Calu3 (cell line): ENCODE results near the gene ATP6V1G1. TPM values are rescaled to one million over a fixed set of nuclear protein-coding genes. Genes with fewer than 3 reads are reported as not detected.

ENCODE experiments used
- BruUV-seq: library from RNA; stranded (reverse); fragments of 400-500 nt; replicated peaks from 2 replicates; lab custom pipeline; 2021; lab: Mats Ljungman, UMichigan
- CTCF ChIA-PET: fragments of 300-600 bp; sonication (Branson Sonifier 250); formaldehyde crosslinking; loops from one replicate; lab custom pipeline; 2022; ENCODE audit warnings: antibody characterized with exemption; lab: Charles Lee
- DNase-seq: peaks from one replicate; pipeline ENCODE4 v3.0.0; 2022
- H3K27ac Mint-ChIP-seq: one replicate; pipeline ENCODE4 v1.8.0; 2022; ENCODE audit warnings: mixed read lengths; ENCODE audit not compliant: unreplicated experiment
- H3K27me3 Mint-ChIP-seq: one replicate; pipeline ENCODE4 v1.8.0; 2022; ENCODE audit warnings: mixed read lengths; ENCODE audit not compliant: unreplicated experiment
- H3K36me3 Mint-ChIP-seq: one replicate; pipeline ENCODE4 v1.8.0; 2022; ENCODE audit warnings: mild to moderate bottlenecking, moderate library complexity, mixed read lengths; ENCODE audit not compliant: insufficient read depth, unreplicated experiment
- H3K4me1 Mint-ChIP-seq: one replicate; pipeline ENCODE4 v1.8.0; 2022; ENCODE audit warnings: mild to moderate bottlenecking, low read depth, mixed read lengths; ENCODE audit not compliant: unreplicated experiment
- H3K4me3 Mint-ChIP-seq: one replicate; pipeline ENCODE4 v1.8.0; 2022; ENCODE audit warnings: mild to moderate bottlenecking, low read depth, moderate library complexity, mixed read lengths; ENCODE audit not compliant: unreplicated experiment
- H3K9me3 Mint-ChIP-seq: one replicate; pipeline ENCODE4 v1.8.0; 2022; ENCODE audit warnings: low read depth, mixed read lengths; ENCODE audit not compliant: unreplicated experiment
- CTCF ChIP-seq: fragments of 200-600 bp; IDR thresholded peaks from one replicate; pipeline ENCODE4 v1.8.0; 2022; ENCODE audit warnings: antibody characterized with exemption; ENCODE audit not compliant: unreplicated experiment
- intact Hi-C: fragments of 100-400 bp; cut with micrococcal nuclease; formaldehyde crosslinking; loops from one replicate; pipeline ENCODE4 v1.10.0; 2022; ENCODE audit not compliant: unreplicated experiment
- total RNA-seq: library from RNA; stranded (reverse); gene quantifications from 2 replicates; pipeline ENCODE4 v1.2.3, GENCODE V29; 2022

The ATP6V1G1 gene
- total RNA-seq, 1 experiment from 2014 or later = 50.1 TPM

GRCh38 chr9:114634387-114634786 lies 46.8 kb downstream of the ATP6V1G1 start:
- H3K4me1 Mint-ChIP-seq = no peaks in the 10 kb centered on the region

GRCh38 chr9:114638404-114638803 lies 50.8 kb downstream of the ATP6V1G1 start:
- no peaks in the 10 kb centered on the region for H3K36me3 Mint-ChIP-seq
- intact Hi-C loops = no loop called here
- H3K9me3 Mint-ChIP-seq = no peaks in the 10 kb centered on the region
- H3K27ac Mint-ChIP-seq = no peak overlapping the region
- H3K4me3 Mint-ChIP-seq = no peak overlapping the region
- CTCF ChIA-PET = no interaction called here
- H3K27me3 Mint-ChIP-seq = no peaks in the 10 kb centered on the region
- no peak for DNase-seq
- no peaks in the 10 kb centered on the region for H3K4me1 Mint-ChIP-seq
- BruUV-seq = no TSS peak
- no peak for TF ChIP-seq CTCF

More at GRCh38 chr9:114634387-114634786, 46.8 kb downstream of the ATP6V1G1 start:
- Mint-ChIP-seq H3K9me3 (no peaks in the 10 kb centered on the region), H3K4me3 (no peak overlapping the region), H3K27ac (no peak overlapping the region), H3K27me3 (no peaks in the 10 kb centered on the region), H3K36me3 (no peaks in the 10 kb centered on the region)
- DNase-seq = no peak
- intact Hi-C loops = no loop called here
- no TSS peak for BruUV-seq
- TF ChIP-seq CTCF = no peak
- CTCF ChIA-PET = no interaction called here

GRCh38 chr9:114641967-114642366 lies 54.4 kb downstream of the ATP6V1G1 start:
- Mint-ChIP-seq H3K4me3 (no peak overlapping the region), H3K4me1 (no peaks in the 10 kb centered on the region), H3K36me3 (no peaks in the 10 kb centered on the region), H3K9me3 (no peaks in the 10 kb centered on the region), H3K27me3 (no peaks in the 10 kb centered on the region), H3K27ac (no peak overlapping the region)
- BruUV-seq = no TSS peak
- TF ChIP-seq CTCF = no peak
- no peak for DNase-seq
- intact Hi-C loops = no loop called here
- CTCF ChIA-PET = no interaction called here

- Mint-ChIP-seq H3K4me1 (no peaks in the 10 kb centered on the region), H3K9me3 (no peaks in the 10 kb centered on the region), H3K27ac (no peak overlapping the region), H3K4me3 (no peak overlapping the region), H3K27me3 (no peaks in the 10 kb centered on the region), H3K36me3 (no peaks in the 10 kb centered on the region)
- DNase-seq = no peak
- BruUV-seq = no TSS peak
- CTCF ChIA-PET = no interaction called here
- no peak for TF ChIP-seq CTCF
- intact Hi-C loops = no loop called here
Observed at GRCh38 chr9:114643001-114643400, 55.4 kb downstream of the ATP6V1G1 start.
